Fibroblast of lung (primary cell): ENCODE measurements around the gene SEC14L1. TPM values are rescaled to one million over a fixed set of nuclear protein-coding genes. Genes with fewer than 3 reads are reported as not detected.

ENCODE experiments used
- DNase-seq, 2 donors: peaks; one replicate each; pipeline versions ENCODE4 v3.0.0 to v3.0.0-alpha.2; 2010; ENCODE audit warnings: low read depth in 2 of 2
- H2AFZ ChIP-seq: 2 replicates; pipeline ENCODE4 v1.5.1; 2012; ENCODE audit warnings: low read length, control low read depth, inconsistent platforms
- H3K27ac ChIP-seq: 2 replicates; pipeline ENCODE4 v1.5.1; 2011; ENCODE audit warnings: low read length, control low read depth; ENCODE audit not compliant: insufficient read depth
- H3K27me3 ChIP-seq: 2 replicates; pipeline ENCODE4 v1.5.1; 2011; ENCODE audit warnings: mild to moderate bottlenecking, low read length; ENCODE audit not compliant: control insufficient read depth, insufficient read depth
- H3K36me3 ChIP-seq: 2 replicates; pipeline ENCODE4 v1.5.1; 2011; ENCODE audit warnings: low read length; ENCODE audit not compliant: control insufficient read depth, insufficient read depth
- H3K4me1 ChIP-seq: 2 replicates; pipeline ENCODE4 v1.5.1; 2011; ENCODE audit warnings: low read length; ENCODE audit not compliant: control insufficient read depth, insufficient read depth; ENCODE audit errors: extremely low read depth
- H3K4me2 ChIP-seq: 2 replicates; pipeline ENCODE4 v1.5.1; 2011; ENCODE audit warnings: low read length, control low read depth; ENCODE audit not compliant: insufficient read depth; ENCODE audit errors: extremely low read depth
- H3K4me3 ChIP-seq, 4 experiments: fragments of 200-600 bp in 1 of 4; sonication (generic) in 1 of 4; replicated peaks in 1 of 4; 2 replicates each; pipeline ENCODE4 v1.5.1; 2011 to 2016; ENCODE audit warnings: low read length in 4 of 4, low read depth in 3 of 4, mild to moderate bottlenecking in 3 of 4, control low read depth in 2 of 4, inconsistent platforms in 1 of 4, mixed read lengths in 1 of 4; ENCODE audit not compliant: insufficient read depth in 1 of 4; ENCODE audit errors: control extremely low read depth in 1 of 4
- H3K79me2 ChIP-seq: 2 replicates; pipeline ENCODE4 v1.5.1; 2012; ENCODE audit warnings: mild to moderate bottlenecking, low read length, inconsistent platforms; ENCODE audit not compliant: control insufficient read depth, insufficient read depth
- H3K9ac ChIP-seq: 2 replicates; pipeline ENCODE4 v1.5.1; 2011; ENCODE audit warnings: mild to moderate bottlenecking, low read length, control low read depth; ENCODE audit not compliant: insufficient read depth
- H3K9me3 ChIP-seq: 2 replicates; pipeline ENCODE4 v1.5.1; 2012; ENCODE audit warnings: low read depth, low read length; ENCODE audit not compliant: control insufficient read depth, insufficient read depth
- H4K20me1 ChIP-seq: 2 replicates; pipeline ENCODE4 v1.5.1; 2011; ENCODE audit warnings: low read length; ENCODE audit not compliant: control insufficient read depth, insufficient read depth; ENCODE audit errors: extremely low read depth
- CTCF ChIP-seq, 2 donors: IDR thresholded peaks in 1 of 2; conservative IDR thresholded peaks in 1 of 2; 1 replicate in 1 of 2; 2 replicates in 1 of 2; pipeline ENCODE4 v1.5.1; 2011 to 2012; ENCODE audit warnings: low read length in 2 of 2, control low read depth in 1 of 2, inconsistent platforms in 1 of 2, low read depth in 1 of 2, mild to moderate bottlenecking in 1 of 2
- EZH2 ChIP-seq: IDR thresholded peaks from 2 replicates; pipeline ENCODE4 v1.5.1; 2012; ENCODE audit warnings: low read length, control low read depth, mild to moderate bottlenecking; ENCODE audit errors: missing control alignments
- polyA plus RNA-seq, 2 donors: library from polyadenylated mRNA; depleted of rRNA in 1 of 2; stranded (reverse) in 1 of 2; unstranded in 1 of 2; fragments of >200 nt; gene quantifications; 2 replicates each; pipeline ENCODE4 v1.2.1, GENCODE V29; 2011 to 2012; ENCODE audit warnings: missing spikeins in 1 of 2
- total RNA-seq: library from RNA; depleted of rRNA; stranded (reverse); fragments of >200 nt; gene quantifications from 2 replicates; pipeline ENCODE4 v1.2.1, GENCODE V29; 2014

The SEC14L1 gene
- total and polyA plus RNA-seq, 2 donors (not counting 1 experiment from before 2014, with no cell fraction given): 21.1 to 32.9 TPM

- no peaks in the 10 kb centered on the region for H3K4me1 ChIP-seq
- TF ChIP-seq EZH2 (no peak), CTCF (conservative IDR thresholded peaks at IDR 0.05 in 1 of 2, IDR thresholded peaks at IDR 0.05 in 1 of 2; ENCODE audit: low read depth in 1 of 2, low read length in 2 of 2) (no peak)
Measured at GRCh38 chr17:77174928-77175661, 34.3 kb downstream of the SEC14L1 start.

GRCh38 chr17:77177002-77177741 lies 36.4 kb downstream of the SEC14L1 start:
- no peak overlapping the region for H3K9ac ChIP-seq
- H3K36me3 ChIP-seq: peaks cover 5% of the 10 kb centered on the region
- DNase-seq: no peak
- no peaks in the 10 kb centered on the region for H4K20me1 ChIP-seq
- H3K27ac ChIP-seq: no peak overlapping the region
- H3K4me1 ChIP-seq: no peaks in the 10 kb centered on the region
- H3K27me3 ChIP-seq: no peaks in the 10 kb centered on the region
- TF ChIP-seq EZH2 (no peak), CTCF (conservative IDR thresholded peaks at IDR 0.05 in 1 of 2, IDR thresholded peaks at IDR 0.05 in 1 of 2; ENCODE audit: low read depth in 1 of 2, low read length in 2 of 2) (no peak)
- no peak overlapping the region for H3K4me2 ChIP-seq
- H3K79me2 ChIP-seq: peaks cover 10% of the 10 kb centered on the region
- no peak overlapping the region for H3K4me3 ChIP-seq
- H2AFZ ChIP-seq: no peak overlapping the region
- peaks cover 3% of the 10 kb centered on the region for H3K9me3 ChIP-seq

More at GRCh38 chr17:77174928-77175661, 34.3 kb downstream of the SEC14L1 start:
- Histone ChIP-seq H3K4me2 (no peak overlapping the region), H3K27ac (no peak overlapping the region), H3K27me3 (no peaks in the 10 kb centered on the region), H4K20me1 (no peaks in the 10 kb centered on the region), H3K79me2 (peaks cover 6% of the 10 kb centered on the region), H3K9ac (no peak overlapping the region), H3K36me3 (peaks cover 5% of the 10 kb centered on the region), H3K9me3 (peaks cover 3% of the 10 kb centered on the region), H3K4me3 (no peak overlapping the region), H2AFZ (no peak overlapping the region)
- DNase-seq: no peak

GRCh38 chr17:77178050-77178449 lies 37.3 kb downstream of the SEC14L1 start:
- no peaks in the 10 kb centered on the region for H3K27me3 ChIP-seq
- H4K20me1 ChIP-seq: no peaks in the 10 kb centered on the region
- H3K9ac ChIP-seq: no peak overlapping the region
- no peak overlapping the region for H2AFZ ChIP-seq
- TF ChIP-seq EZH2: no peak
- no peak for TF ChIP-seq CTCF (conservative IDR thresholded peaks at IDR 0.05 in 1 of 2, IDR thresholded peaks at IDR 0.05 in 1 of 2; ENCODE audit: low read depth in 1 of 2, low read length in 2 of 2)
- DNase-seq: no peak
- peaks cover 16% of the 10 kb centered on the region for H3K79me2 ChIP-seq
- no peak overlapping the region for H3K4me3 ChIP-seq
- H3K27ac ChIP-seq: no peak overlapping the region
- H3K4me1 ChIP-seq: no peaks in the 10 kb centered on the region
- H3K4me2 ChIP-seq: no peak overlapping the region
- peaks cover 3% of the 10 kb centered on the region for H3K9me3 ChIP-seq
- peaks cover 5% of the 10 kb centered on the region for H3K36me3 ChIP-seq
